Fibroblast of lung (primary cell): ENCODE data around the gene AGPAT4. TPM values are rescaled to one million over a fixed set of nuclear protein-coding genes. Genes with fewer than 3 reads are reported as not detected.
A peak's percentile ranks its signal among the peaks of the same experiment; 100 is the strongest.

Experiments used
- DNase-seq, 2 donors: peaks; one replicate each; pipeline versions ENCODE4 v3.0.0 to v3.0.0-alpha.2; 2010; ENCODE audit warnings: low read depth in 2 of 2
- H2AFZ ChIP-seq: 2 replicates; pipeline ENCODE4 v1.5.1; 2012; ENCODE audit warnings: low read length, control low read depth, inconsistent platforms
- H3K27ac ChIP-seq: 2 replicates; pipeline ENCODE4 v1.5.1; 2011; ENCODE audit warnings: low read length, control low read depth; ENCODE audit not compliant: insufficient read depth
- H3K27me3 ChIP-seq: 2 replicates; pipeline ENCODE4 v1.5.1; 2011; ENCODE audit warnings: mild to moderate bottlenecking, low read length; ENCODE audit not compliant: control insufficient read depth, insufficient read depth
- H3K36me3 ChIP-seq: 2 replicates; pipeline ENCODE4 v1.5.1; 2011; ENCODE audit warnings: low read length; ENCODE audit not compliant: control insufficient read depth, insufficient read depth
- H3K4me1 ChIP-seq: 2 replicates; pipeline ENCODE4 v1.5.1; 2011; ENCODE audit warnings: low read length; ENCODE audit not compliant: control insufficient read depth, insufficient read depth; ENCODE audit errors: extremely low read depth
- H3K4me2 ChIP-seq: 2 replicates; pipeline ENCODE4 v1.5.1; 2011; ENCODE audit warnings: low read length, control low read depth; ENCODE audit not compliant: insufficient read depth; ENCODE audit errors: extremely low read depth
- H3K4me3 ChIP-seq, 4 experiments: fragments of 200-600 bp in 1 of 4; sonication (generic) in 1 of 4; replicated peaks in 1 of 4; 2 replicates each; pipeline ENCODE4 v1.5.1; 2011 to 2016; ENCODE audit warnings: low read length in 4 of 4, low read depth in 3 of 4, mild to moderate bottlenecking in 3 of 4, control low read depth in 2 of 4, inconsistent platforms in 1 of 4, mixed read lengths in 1 of 4; ENCODE audit not compliant: insufficient read depth in 1 of 4; ENCODE audit errors: control extremely low read depth in 1 of 4
- H3K79me2 ChIP-seq: 2 replicates; pipeline ENCODE4 v1.5.1; 2012; ENCODE audit warnings: mild to moderate bottlenecking, low read length, inconsistent platforms; ENCODE audit not compliant: control insufficient read depth, insufficient read depth
- H3K9ac ChIP-seq: 2 replicates; pipeline ENCODE4 v1.5.1; 2011; ENCODE audit warnings: mild to moderate bottlenecking, low read length, control low read depth; ENCODE audit not compliant: insufficient read depth
- H3K9me3 ChIP-seq: 2 replicates; pipeline ENCODE4 v1.5.1; 2012; ENCODE audit warnings: low read depth, low read length; ENCODE audit not compliant: control insufficient read depth, insufficient read depth
- H4K20me1 ChIP-seq: 2 replicates; pipeline ENCODE4 v1.5.1; 2011; ENCODE audit warnings: low read length; ENCODE audit not compliant: control insufficient read depth, insufficient read depth; ENCODE audit errors: extremely low read depth
- EZH2 ChIP-seq: IDR thresholded peaks from 2 replicates; pipeline ENCODE4 v1.5.1; 2012; ENCODE audit warnings: low read length, control low read depth, mild to moderate bottlenecking; ENCODE audit errors: missing control alignments
- polyA plus RNA-seq, 2 donors: library from polyadenylated mRNA; depleted of rRNA in 1 of 2; stranded (reverse) in 1 of 2; unstranded in 1 of 2; fragments of >200 nt; gene quantifications; 2 replicates each; pipeline ENCODE4 v1.2.1, GENCODE V29; 2011 to 2012; ENCODE audit warnings: missing spikeins in 1 of 2
- total RNA-seq: library from RNA; depleted of rRNA; stranded (reverse); fragments of >200 nt; gene quantifications from 2 replicates; pipeline ENCODE4 v1.2.1, GENCODE V29; 2014
- TF ChIP-seq, protein P1 (sequence below), 2 donors: IDR thresholded peaks in 1 of 2; conservative IDR thresholded peaks in 1 of 2; 1 replicate in 1 of 2; 2 replicates in 1 of 2; pipeline ENCODE4 v1.5.1; 2011 to 2012; ENCODE audit warnings: low read length in 2 of 2, control low read depth in 1 of 2, inconsistent platforms in 1 of 2, low read depth in 1 of 2, mild to moderate bottlenecking in 1 of 2

AGPAT4 gene
- total and polyA plus RNA-seq, 2 donors (not counting 1 experiment from before 2014, with no cell fraction given): 4.7 to 8.4 TPM

DNA sequence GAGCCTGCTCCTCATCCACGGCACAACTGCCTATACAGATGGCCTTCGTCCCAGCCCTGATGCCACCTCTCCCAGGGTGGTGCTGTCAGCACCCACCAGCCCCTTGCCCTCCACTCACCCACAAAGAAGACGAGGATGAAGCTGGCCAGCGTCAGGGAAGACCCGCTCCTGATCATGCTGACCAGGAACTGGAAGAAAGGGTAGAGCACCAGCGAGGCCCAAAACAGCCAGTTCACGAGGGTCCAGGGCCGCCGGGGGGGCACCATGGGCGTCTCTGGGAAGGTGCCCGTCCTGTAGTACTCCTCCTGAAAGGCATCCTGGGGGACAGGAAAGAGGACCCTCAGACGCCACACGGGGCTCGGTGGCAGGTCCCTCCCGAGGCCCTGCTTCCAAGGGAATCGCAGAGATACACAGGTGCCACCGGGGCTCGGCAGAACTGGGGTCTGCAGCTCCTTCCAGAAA is 134.5 kb downstream of the AGPAT4 start:
- no peak for DNase-seq
- Histone ChIP-seq H3K36me3 (peaks cover 2% of the 10 kb centered on the region), H3K27me3 (no peaks in the 10 kb centered on the region), H3K9ac (no peak overlapping the region), H3K4me3 (no peak overlapping the region), H3K4me1 (no peaks in the 10 kb centered on the region), H4K20me1 (no peaks in the 10 kb centered on the region), H3K79me2 (no peaks in the 10 kb centered on the region), H2AFZ (no peak overlapping the region), H3K27ac (no peak overlapping the region), H3K9me3 (no peaks in the 10 kb centered on the region), H3K4me2 (no peak overlapping the region)
- TF ChIP-seq, protein P1, sequence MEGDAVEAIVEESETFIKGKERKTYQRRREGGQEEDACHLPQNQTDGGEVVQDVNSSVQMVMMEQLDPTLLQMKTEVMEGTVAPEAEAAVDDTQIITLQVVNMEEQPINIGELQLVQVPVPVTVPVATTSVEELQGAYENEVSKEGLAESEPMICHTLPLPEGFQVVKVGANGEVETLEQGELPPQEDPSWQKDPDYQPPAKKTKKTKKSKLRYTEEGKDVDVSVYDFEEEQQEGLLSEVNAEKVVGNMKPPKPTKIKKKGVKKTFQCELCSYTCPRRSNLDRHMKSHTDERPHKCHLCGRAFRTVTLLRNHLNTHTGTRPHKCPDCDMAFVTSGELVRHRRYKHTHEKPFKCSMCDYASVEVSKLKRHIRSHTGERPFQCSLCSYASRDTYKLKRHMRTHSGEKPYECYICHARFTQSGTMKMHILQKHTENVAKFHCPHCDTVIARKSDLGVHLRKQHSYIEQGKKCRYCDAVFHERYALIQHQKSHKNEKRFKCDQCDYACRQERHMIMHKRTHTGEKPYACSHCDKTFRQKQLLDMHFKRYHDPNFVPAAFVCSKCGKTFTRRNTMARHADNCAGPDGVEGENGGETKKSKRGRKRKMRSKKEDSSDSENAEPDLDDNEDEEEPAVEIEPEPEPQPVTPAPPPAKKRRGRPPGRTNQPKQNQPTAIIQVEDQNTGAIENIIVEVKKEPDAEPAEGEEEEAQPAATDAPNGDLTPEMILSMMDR (conservative IDR thresholded peaks at IDR 0.05 in 1 of 2, IDR thresholded peaks at IDR 0.05 in 1 of 2; ENCODE audit: low read depth in 1 of 2, low read length in 2 of 2): no peak
- no peak for TF ChIP-seq EZH2

DNA sequence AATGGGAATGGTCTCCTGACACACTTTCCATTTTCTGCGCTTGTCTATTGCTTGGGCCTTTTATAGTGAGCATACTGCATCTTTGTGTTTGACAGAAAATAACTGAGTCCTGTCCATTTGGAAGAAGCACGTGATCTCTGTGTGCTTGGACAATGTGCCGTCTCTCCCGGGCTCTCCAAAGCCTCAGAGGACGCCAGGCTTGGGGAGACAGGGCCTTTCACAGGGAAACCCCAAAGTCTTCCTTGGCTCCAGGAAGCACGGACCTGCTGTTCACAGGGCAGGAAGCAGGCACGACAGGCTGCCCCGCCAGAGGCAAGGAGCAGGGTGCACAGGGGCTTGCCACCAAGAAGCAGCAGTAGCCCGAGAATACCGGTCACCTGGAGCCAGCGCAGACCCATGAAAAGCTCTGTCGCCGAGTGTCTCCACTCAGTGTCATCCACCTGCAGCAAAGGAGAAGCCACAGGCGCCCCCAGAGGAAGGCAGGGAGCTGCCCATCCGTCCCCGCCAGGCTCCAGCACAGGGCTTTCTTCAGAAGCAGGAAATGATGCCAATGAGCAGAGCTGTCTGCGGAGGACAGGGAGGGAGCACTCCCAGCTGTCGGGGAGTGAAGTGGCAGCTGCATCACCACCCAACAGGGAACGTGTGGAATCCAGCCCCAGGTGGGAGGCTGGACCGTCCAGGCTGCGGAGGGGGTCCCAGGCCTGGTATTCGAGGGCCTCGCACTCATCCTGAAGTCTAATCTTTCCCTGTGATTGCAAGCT is 135.1 kb downstream of the AGPAT4 start:
- Histone ChIP-seq H3K27ac (no peak overlapping the region), H3K9me3 (no peaks in the 10 kb centered on the region), H3K4me2 (no peak overlapping the region), H3K4me3 (no peak overlapping the region), H4K20me1 (no peaks in the 10 kb centered on the region), H3K79me2 (no peaks in the 10 kb centered on the region), H3K4me1 (no peaks in the 10 kb centered on the region), H3K36me3 (peaks cover 2% of the 10 kb centered on the region), H3K27me3 (no peaks in the 10 kb centered on the region), H3K9ac (no peak overlapping the region), H2AFZ (no peak overlapping the region)
- no peak for DNase-seq
- no peak for TF ChIP-seq EZH2
- TF ChIP-seq, protein P1 (conservative IDR thresholded peaks at IDR 0.05 in 1 of 2, IDR thresholded peaks at IDR 0.05 in 1 of 2; ENCODE audit: low read depth in 1 of 2, low read length in 2 of 2): no peak

DNA sequence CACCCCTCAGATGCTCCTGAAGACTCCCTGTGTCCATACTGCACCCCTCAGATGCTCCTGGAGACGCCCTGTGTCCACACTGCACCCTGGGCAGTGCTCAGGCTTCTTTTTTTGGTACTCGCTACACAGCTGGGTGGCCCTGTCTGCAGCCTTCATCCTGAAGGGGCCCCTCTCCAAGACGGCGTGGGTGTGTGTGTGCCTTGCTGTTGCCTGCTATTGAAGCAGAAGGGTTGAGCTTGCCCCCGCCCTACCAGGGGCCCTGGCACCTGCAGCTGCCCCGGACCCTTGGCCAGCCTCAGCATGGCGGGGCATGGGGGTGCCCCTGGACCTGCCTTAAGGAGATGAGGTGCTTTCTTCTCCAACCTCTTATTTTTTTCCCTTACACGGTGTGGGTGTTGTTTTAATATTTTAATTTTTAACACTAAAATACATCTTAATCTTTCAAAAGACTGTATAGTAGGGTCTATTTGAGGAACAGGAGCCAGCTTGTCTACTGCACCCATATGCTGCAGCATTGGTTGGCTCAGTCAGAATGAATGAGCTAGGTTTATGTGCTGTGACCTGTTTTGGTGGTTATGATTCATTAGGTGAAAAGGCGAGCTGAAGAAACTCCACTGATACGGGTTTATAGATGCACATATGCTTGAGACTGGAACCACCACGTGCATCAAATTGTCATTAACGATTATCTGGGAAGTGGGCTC is 135.9 kb downstream of the AGPAT4 start:
- TF ChIP-seq, protein P1 (conservative IDR thresholded peaks at IDR 0.05 in 1 of 2, IDR thresholded peaks at IDR 0.05 in 1 of 2; ENCODE audit: low read depth in 1 of 2, low read length in 2 of 2): no peak
- no peak for TF ChIP-seq EZH2
- Histone ChIP-seq H4K20me1 (no peaks in the 10 kb centered on the region), H3K4me2 (no peak overlapping the region), H3K79me2 (no peaks in the 10 kb centered on the region), H3K36me3 (peaks cover 2% of the 10 kb centered on the region), H3K9me3 (no peaks in the 10 kb centered on the region), H3K27ac (no peak overlapping the region), H3K4me3 (no peak overlapping the region), H3K4me1 (no peaks in the 10 kb centered on the region), H3K9ac (no peak overlapping the region), H2AFZ (no peak overlapping the region), H3K27me3 (no peaks in the 10 kb centered on the region)
- peak; percentile 23 to 52 for DNase-seq
